Measurements from ENCODE around the gene SAMSN1. TPM values are rescaled to one million over a fixed set of nuclear protein-coding genes. Genes with fewer than 3 reads are reported as not detected.
"Not testable (repeated sequence)": the region's sequence is repeated elsewhere in the genome, so short reads cannot be mapped to it uniquely, and the experiment has no call there.

Gene SAMSN1
- total RNA-seq, 4 donors from 2014 or later, result 1.6 to 22.5 (median 2.9) TPM

GRCh38 chr21:14553422-14553821 lies 7.3 kb upstream of the SAMSN1 start:
- Histone ChIP-seq H3K9me3 (no peaks in the 10 kb centered on the region), H3K4me1 (no peaks in the 10 kb centered on the region), H3K36me3 (no peaks in the 10 kb centered on the region), H3K27me3 (no peaks in the 10 kb centered on the region), H3K27ac (replicated peaks in 1 of 4) (no peak overlapping the region), H3K4me3 (no peak overlapping the region)
- 77% methylated on average over 2 of the region's 2 CpGs for WGBS
- DNase-seq (ENCODE audit: extremely low spot score), result no peak
- no peak for TF ChIP-seq POLR2AphosphoS5 (IDR thresholded peaks at IDR 0.05)
- TF ChIP-seq EP300 (IDR thresholded peaks at IDR 0.05), result no peak
- no peak for TF ChIP-seq POLR2A (IDR thresholded peaks at IDR 0.05; ENCODE audit: low read depth)
- TF ChIP-seq CTCF (IDR thresholded peaks at IDR 0.05), result no peak
- intact Hi-C loops (cut with DNase I), result no loop called here

- Histone ChIP-seq H3K4me3 (no peak overlapping the region), H3K4me1 (no peaks in the 10 kb centered on the region), H3K27ac (replicated peaks in 1 of 4) (no peak overlapping the region), H3K9me3 (no peaks in the 10 kb centered on the region), H3K27me3 (no peaks in the 10 kb centered on the region), H3K36me3 (no peaks in the 10 kb centered on the region)
- no peak for DNase-seq (ENCODE audit: extremely low spot score)
- WGBS, result 76% methylated on average over 2 of the region's 2 CpGs
- TF ChIP-seq EP300 (IDR thresholded peaks at IDR 0.05) (no peak), POLR2A (IDR thresholded peaks at IDR 0.05; ENCODE audit: low read depth) (no peak), CTCF (IDR thresholded peaks at IDR 0.05) (no peak), POLR2AphosphoS5 (IDR thresholded peaks at IDR 0.05) (no peak)
- intact Hi-C loops (cut with DNase I), result no loop called here
Observed at GRCh38 chr21:14551741-14552140, 5.6 kb upstream of the SAMSN1 start.

GRCh38 chr21:14550135-14550534 lies 4.0 kb upstream of the SAMSN1 start:
- Histone ChIP-seq H3K4me1 (no peaks in the 10 kb centered on the region), H3K27me3 (no peaks in the 10 kb centered on the region), H3K36me3 (no peaks in the 10 kb centered on the region), H3K27ac (replicated peaks in 1 of 4) (no peak overlapping the region), H3K9me3 (no peaks in the 10 kb centered on the region), H3K4me3 (no peak overlapping the region)
- DNase-seq (ENCODE audit: extremely low spot score), result no peak
- TF ChIP-seq EP300 (IDR thresholded peaks at IDR 0.05) (no peak), CTCF (IDR thresholded peaks at IDR 0.05) (no peak), POLR2AphosphoS5 (IDR thresholded peaks at IDR 0.05) (no peak), POLR2A (IDR thresholded peaks at IDR 0.05; ENCODE audit: low read depth) (no peak)
- intact Hi-C loops (cut with DNase I), result no loop called here
- 64% methylated on average over 3 of the region's 3 CpGs for WGBS

- no peaks in the 10 kb centered on the region for H3K36me3 ChIP-seq
- H3K27me3 ChIP-seq, result no peaks in the 10 kb centered on the region
- DNase-seq (ENCODE audit: extremely low spot score), result no peak
- intact Hi-C loops (cut with DNase I), result no loop called here
- no peak overlapping the region for H3K4me3 ChIP-seq
- H3K4me1 ChIP-seq, result no peaks in the 10 kb centered on the region
- H3K9me3 ChIP-seq, result no peaks in the 10 kb centered on the region
- TF ChIP-seq POLR2A (IDR thresholded peaks at IDR 0.05; ENCODE audit: low read depth) (no peak), EP300 (IDR thresholded peaks at IDR 0.05) (no peak), CTCF (IDR thresholded peaks at IDR 0.05) (no peak), POLR2AphosphoS5 (IDR thresholded peaks at IDR 0.05) (no peak)
- H3K27ac ChIP-seq (replicated peaks in 1 of 4), result no peak overlapping the region
- 73% methylated on average over 2 of the region's 2 CpGs for WGBS
Observed at GRCh38 chr21:14548779-14549178, 2.7 kb upstream of the SAMSN1 start.

- WGBS, result 77% methylated on average over 3 of the region's 3 CpGs
- intact Hi-C loops (cut with DNase I), result no loop called here
- TF ChIP-seq CTCF (IDR thresholded peaks at IDR 0.05) (no peak), POLR2AphosphoS5 (IDR thresholded peaks at IDR 0.05) (no peak), EP300 (IDR thresholded peaks at IDR 0.05) (no peak), POLR2A (IDR thresholded peaks at IDR 0.05; ENCODE audit: low read depth) (no peak)
Observed at GRCh38 chr21:14547834-14548513, 1.9 kb upstream of the SAMSN1 start.

GRCh38 chr21:14546719-14547118 lies 604 bp upstream of the SAMSN1 start:
- DNase-seq (ENCODE audit: extremely low spot score); H3K9me3 ChIP-seq; H3K27me3 ChIP-seq; H3K27ac ChIP-seq (replicated peaks in 1 of 4); H3K36me3 ChIP-seq; intact Hi-C loops (cut with DNase I); H3K4me1 ChIP-seq; H3K4me3 ChIP-seq: not testable (repeated sequence)
- 92% methylated on average over 7 of the region's 7 CpGs for WGBS

More at GRCh38 chr21:14547834-14548513, 1.9 kb upstream of the SAMSN1 start:
- no peaks in the 10 kb centered on the region for H3K9me3 ChIP-seq
- H3K27ac ChIP-seq (replicated peaks in 1 of 4), result no peak overlapping the region
- DNase-seq (ENCODE audit: extremely low spot score), result no peak
- H3K27me3 ChIP-seq, result no peaks in the 10 kb centered on the region
- no peak overlapping the region for H3K4me3 ChIP-seq
- H3K36me3 ChIP-seq, result no peaks in the 10 kb centered on the region
- H3K4me1 ChIP-seq, result no peaks in the 10 kb centered on the region
